Measurements from ENCODE around the gene LRRC75A. TPM values are rescaled to one million over a fixed set of nuclear protein-coding genes. Genes with fewer than 3 reads are reported as not detected.

Gene LRRC75A
- total and polyA plus RNA-seq, 2 donors (not counting 1 experiment from before 2014, with no cell fraction given), result 2.0 to 3.4 TPM

DNA sequence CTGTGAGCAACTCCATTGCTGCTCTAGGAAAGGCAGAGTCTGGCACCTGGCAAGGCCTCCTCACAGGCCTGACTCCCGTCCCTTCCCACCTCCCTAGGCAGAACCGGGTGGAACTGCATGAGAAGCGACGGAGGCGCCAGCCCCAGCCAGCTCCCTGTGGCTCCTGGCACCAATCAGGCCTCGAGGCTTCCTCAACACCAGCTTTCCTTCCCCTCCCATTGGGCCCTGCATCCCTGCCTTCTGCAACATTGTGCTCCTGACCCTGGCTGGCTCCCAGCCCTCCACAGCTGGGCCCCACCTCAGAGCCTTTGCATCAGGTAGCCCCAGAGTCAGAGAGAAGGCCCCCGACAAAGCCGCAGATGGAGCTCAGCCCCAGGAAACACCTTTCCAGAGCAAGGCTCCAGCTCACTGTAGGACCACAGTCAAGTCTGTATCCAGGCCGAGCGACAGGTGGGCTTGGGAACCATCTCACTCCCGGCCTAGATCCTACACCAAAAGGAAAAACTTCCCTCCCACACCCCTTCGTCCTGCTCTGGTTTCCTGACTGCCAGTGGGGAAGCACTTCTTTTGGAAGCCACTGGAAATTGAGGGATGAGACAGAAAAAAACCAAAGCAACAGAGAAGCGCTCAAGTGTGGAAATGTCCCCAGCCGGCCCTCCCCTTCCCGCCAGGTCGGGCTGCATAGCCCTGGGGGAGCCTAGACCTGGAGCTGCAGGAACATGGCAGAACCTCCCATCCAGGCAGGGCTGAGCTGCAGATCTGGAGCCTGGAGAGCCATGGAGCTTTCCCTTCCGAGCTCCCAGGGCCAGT is 31.0 kb downstream of the LRRC75A start:
- Histone ChIP-seq H3K4me2 (replicated peaks; ENCODE audit: low read depth, low read length, poor library complexity, severe bottlenecking) (no peak overlapping the region), H3K79me2 (ENCODE audit: control insufficient read depth, insufficient read depth, low read length) (no peaks in the 10 kb centered on the region), H3K9ac (ENCODE audit: low read length) (no peak overlapping the region), H3K27ac (ENCODE audit: low read length in 2 of 2) (no peak overlapping the region), H4K20me1 (ENCODE audit: control insufficient read depth, insufficient read depth, low read length, poor library complexity, severe bottlenecking) (no peaks in the 10 kb centered on the region), H3K4me1 (ENCODE audit: control insufficient read depth in 2 of 2, insufficient read depth in 2 of 2, low read length in 2 of 2) (no peaks in the 10 kb centered on the region), H3K4me3 (ENCODE audit: control extremely low read depth in 1 of 5, extremely low read depth in 1 of 5, insufficient read depth in 1 of 5, low read depth in 2 of 5, low read length in 4 of 5) (no peak overlapping the region), H3K27me3 (replicated peaks in 1 of 4; ENCODE audit: control extremely low read depth in 1 of 4, control insufficient read depth in 3 of 4, insufficient read depth in 4 of 4, low read length in 3 of 4) (no peaks in the 10 kb centered on the region), H3K36me3 (replicated peaks in 1 of 2; ENCODE audit: control extremely low read depth in 1 of 2, control insufficient read depth in 1 of 2, extremely low read depth in 1 of 2, insufficient read depth in 2 of 2, low read length in 1 of 2) (no peaks in the 10 kb centered on the region), H3K9me3 (ENCODE audit: control extremely low read depth in 1 of 3, control insufficient read depth in 2 of 3, insufficient read depth in 1 of 3, low read length in 2 of 3) (no peaks in the 10 kb centered on the region), H2AFZ (ENCODE audit: insufficient read depth, low read depth, low read length, poor library complexity, severe bottlenecking) (no peak overlapping the region)
- no peak for DNase-seq
- Mint-ChIP-seq H3K4me3 (no peak overlapping the region), H3K27ac (no peak overlapping the region), H3K27me3 (no peaks in the 10 kb centered on the region), H3K4me1 (no peaks in the 10 kb centered on the region), H3K9me3 (ENCODE audit: insufficient read depth) (no peaks in the 10 kb centered on the region)
- 97% methylated on average over 15 of the region's 17 CpGs for WGBS (ENCODE audit: insufficient coverage)
- intact Hi-C loops (cut with micrococcal nuclease), result no loop called here
- no peak for ATAC-seq (ENCODE audit: low read depth)
- CTCF ChIA-PET, result interaction anchor here (1.0 kb wide), 1 partner anchor 97 kb away, joined by 3 read pairs; no protein-coding TSS in a partner anchor
- TF ChIP-seq EZH2 (IDR thresholded peaks at IDR 0.05; ENCODE audit: borderline replicate concordance, insufficient read depth, low read depth, low read length, poor library complexity, severe bottlenecking) (no peak), CTCF (IDR thresholded peaks at IDR 0.05) (no peak)
- POLR2A ChIA-PET, result no interaction called here

DNA sequence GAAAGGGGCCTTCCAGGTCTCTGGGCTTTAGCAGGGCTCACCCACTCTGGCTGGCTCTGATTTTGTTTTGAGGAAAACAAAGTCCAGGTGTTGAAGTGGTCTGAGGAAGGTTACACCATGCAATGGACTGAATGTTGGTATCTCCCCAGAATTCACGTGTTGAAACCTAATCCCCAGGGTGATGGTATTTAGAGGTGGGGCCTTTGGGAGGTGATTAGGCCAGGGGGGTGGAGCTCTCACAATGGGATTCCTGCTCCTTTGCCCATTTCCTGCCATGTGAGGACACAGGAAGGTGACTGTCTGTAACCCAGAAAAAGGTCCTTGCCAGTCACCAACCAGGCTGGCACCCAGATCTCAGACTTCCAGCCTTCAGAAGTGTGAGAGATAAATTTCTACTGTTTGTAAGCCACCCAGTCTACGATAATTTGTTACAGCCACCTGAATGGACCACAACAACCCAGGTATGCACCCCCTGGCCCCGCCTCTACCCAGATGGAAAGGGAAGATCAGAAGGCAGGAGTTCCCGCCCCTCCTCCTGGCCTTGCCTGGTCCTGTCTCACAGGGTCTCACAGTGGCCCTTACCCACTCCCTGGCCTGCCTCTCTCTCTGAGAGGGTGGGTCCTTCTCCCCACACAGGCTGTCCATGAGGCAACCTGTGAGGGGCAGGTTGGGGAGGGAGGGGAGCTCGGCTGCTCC is 32.0 kb downstream of the LRRC75A start:
- H3K79me2 ChIP-seq (ENCODE audit: control insufficient read depth, insufficient read depth, low read length), result no peaks in the 10 kb centered on the region
- DNase-seq (no peak), ATAC-seq (ENCODE audit: low read depth) (no peak)
- Mint-ChIP-seq H3K4me3 (no peak overlapping the region), H3K27me3 (no peaks in the 10 kb centered on the region), H3K27ac (no peak overlapping the region), H3K9me3 (ENCODE audit: insufficient read depth) (no peaks in the 10 kb centered on the region), H3K4me1 (no peaks in the 10 kb centered on the region)
- no peak overlapping the region for H3K9ac ChIP-seq (ENCODE audit: low read length)
- H3K36me3 ChIP-seq (replicated peaks in 1 of 2; ENCODE audit: control extremely low read depth in 1 of 2, control insufficient read depth in 1 of 2, extremely low read depth in 1 of 2, insufficient read depth in 2 of 2, low read length in 1 of 2), result no peaks in the 10 kb centered on the region
- H3K27me3 ChIP-seq (replicated peaks in 1 of 4; ENCODE audit: control extremely low read depth in 1 of 4, control insufficient read depth in 3 of 4, insufficient read depth in 4 of 4, low read length in 3 of 4), result no peaks in the 10 kb centered on the region
- no peak overlapping the region for H3K27ac ChIP-seq (ENCODE audit: low read length in 2 of 2)
- no peak overlapping the region for H2AFZ ChIP-seq (ENCODE audit: insufficient read depth, low read depth, low read length, poor library complexity, severe bottlenecking)
- H4K20me1 ChIP-seq (ENCODE audit: control insufficient read depth, insufficient read depth, low read length, poor library complexity, severe bottlenecking), result no peaks in the 10 kb centered on the region
- no peak overlapping the region for H3K4me2 ChIP-seq (replicated peaks; ENCODE audit: low read depth, low read length, poor library complexity, severe bottlenecking)
- H3K4me1 ChIP-seq (ENCODE audit: control insufficient read depth in 2 of 2, insufficient read depth in 2 of 2, low read length in 2 of 2), result no peaks in the 10 kb centered on the region
- ChIA-PET CTCF (no interaction called here), POLR2A (no interaction called here)
- intact Hi-C loops (cut with micrococcal nuclease), result no loop called here
- 86% methylated on average over 2 of the region's 5 CpGs for WGBS (ENCODE audit: insufficient coverage)
- no peak for TF ChIP-seq CTCF (IDR thresholded peaks at IDR 0.05)
- no peak for TF ChIP-seq EZH2 (IDR thresholded peaks at IDR 0.05; ENCODE audit: borderline replicate concordance, insufficient read depth, low read depth, low read length, poor library complexity, severe bottlenecking)
- no peaks in the 10 kb centered on the region for H3K9me3 ChIP-seq (ENCODE audit: control extremely low read depth in 1 of 3, control insufficient read depth in 2 of 3, insufficient read depth in 1 of 3, low read length in 2 of 3)
- no peak overlapping the region for H3K4me3 ChIP-seq (ENCODE audit: control extremely low read depth in 1 of 5, extremely low read depth in 1 of 5, insufficient read depth in 1 of 5, low read depth in 2 of 5, low read length in 4 of 5)

Measured in B cell (primary cell).